CD14-positive monocyte (primary cell): ENCODE measurements around the gene HAL. TPM values are rescaled to one million over a fixed set of nuclear protein-coding genes. Genes with fewer than 3 reads are reported as not detected.
A peak's percentile ranks its signal among the peaks of the same experiment; 100 is the strongest.

Source experiments
- DNase-seq, 3 donors: peaks; one replicate each; pipeline ENCODE4 v3.0.0-alpha.2; 2011 to 2022
- H2AFZ ChIP-seq: 2 replicates; pipeline ENCODE4 v1.6.0; 2012; ENCODE audit warnings: mild to moderate bottlenecking, low read depth, low read length, inconsistent platforms; ENCODE audit not compliant: insufficient read depth, poor library complexity, severe bottlenecking
- H3K27ac ChIP-seq, 2 donors: 1 replicate in 1 of 2; 2 replicates in 1 of 2; pipeline ENCODE4 v1.5.1; 2012 to 2013; ENCODE audit warnings: low read length in 2 of 2, control low read depth in 1 of 2, inconsistent platforms in 1 of 2, low read depth in 1 of 2, mild to moderate bottlenecking in 1 of 2
- H3K27me3 ChIP-seq, 2 donors: one replicate each; pipeline versions ENCODE4 v1.6.0 to v1.6.1; 2011 to 2013; ENCODE audit warnings: low read length in 2 of 2; ENCODE audit not compliant: control insufficient read depth in 2 of 2, insufficient read depth in 2 of 2
- H3K36me3 ChIP-seq, 2 donors: replicated peaks in 1 of 2; 1 replicate in 1 of 2; 2 replicates in 1 of 2; pipeline versions ENCODE4 v1.5.1 to v1.6.1; 2012 to 2013; ENCODE audit warnings: low read length in 2 of 2, control low read depth in 1 of 2, inconsistent platforms in 1 of 2, mild to moderate bottlenecking in 1 of 2; ENCODE audit not compliant: insufficient read depth in 2 of 2, control insufficient read depth in 1 of 2
- H3K4me1 ChIP-seq, 2 donors: 1 replicate in 1 of 2; 2 replicates in 1 of 2; pipeline versions ENCODE4 v1.5.1 to v1.6.1; 2012 to 2013; ENCODE audit warnings: low read length in 2 of 2, control low read depth in 1 of 2, inconsistent platforms in 1 of 2, mild to moderate bottlenecking in 1 of 2, moderate library complexity in 1 of 2; ENCODE audit not compliant: insufficient read depth in 2 of 2, control insufficient read depth in 1 of 2
- H3K4me2 ChIP-seq: replicated peaks from 2 replicates; pipeline ENCODE3; 2012; ENCODE audit warnings: low read length, moderate library complexity, mild to moderate bottlenecking; ENCODE audit not compliant: poor library complexity, severe bottlenecking; ENCODE audit errors: extremely low read depth
- H3K4me3 ChIP-seq, 3 experiments: fragments of 200-600 bp in 1 of 3; sonication (generic) in 1 of 3; replicated peaks in 1 of 3; 1 replicate in 2 of 3; 2 replicates in 1 of 3; pipeline ENCODE4 v1.5.1; 2011 to 2013; ENCODE audit warnings: low read length in 3 of 3, mild to moderate bottlenecking in 3 of 3, control low read depth in 2 of 3, low read depth in 2 of 3, inconsistent platforms in 1 of 3, moderate library complexity in 1 of 3
- H3K79me2 ChIP-seq: 2 replicates; pipeline ENCODE4 v1.6.0; 2012; ENCODE audit warnings: mild to moderate bottlenecking, control low read depth, inconsistent platforms, low read length, moderate library complexity; ENCODE audit not compliant: insufficient read depth
- H3K9ac ChIP-seq: 2 replicates; pipeline ENCODE4 v1.6.0; 2017; ENCODE audit warnings: low read length, mild to moderate bottlenecking; ENCODE audit not compliant: insufficient read depth, poor library complexity, severe bottlenecking
- H3K9me3 ChIP-seq, 2 donors: replicated peaks in 1 of 2; 1 replicate in 1 of 2; 2 replicates in 1 of 2; pipeline versions ENCODE4 v1.5.1 to v1.6.1; 2012 to 2013; ENCODE audit warnings: low read length in 2 of 2, control low read depth in 1 of 2; ENCODE audit not compliant: control insufficient read depth in 1 of 2, insufficient read depth in 1 of 2
- H4K20me1 ChIP-seq: 2 replicates; pipeline ENCODE4 v1.6.0; 2012; ENCODE audit warnings: mild to moderate bottlenecking, low read length, control low read depth, moderate library complexity; ENCODE audit not compliant: insufficient read depth
- H3K27ac Mint-ChIP-seq, 7 donors: one replicate each; pipeline ENCODE4 v1.8.0; 2020; ENCODE audit warnings: mild to moderate bottlenecking in 7 of 7, mixed read lengths in 7 of 7, moderate library complexity in 6 of 7, inconsistent platforms in 2 of 7
- H3K27me3 Mint-ChIP-seq, 3 donors: one replicate each; pipeline ENCODE4 v1.8.0; 2021 to 2022; ENCODE audit warnings: low read depth in 3 of 3, mild to moderate bottlenecking in 3 of 3, mixed read lengths in 3 of 3, moderate library complexity in 3 of 3, inconsistent platforms in 1 of 3
- H3K36me3 Mint-ChIP-seq, 2 donors: one replicate each; pipeline ENCODE4 v1.8.0; 2020; ENCODE audit warnings: mixed read lengths in 2 of 2, inconsistent platforms in 1 of 2, mild to moderate bottlenecking in 1 of 2
- H3K4me1 Mint-ChIP-seq: one replicate; pipeline ENCODE4 v1.8.0; 2020; ENCODE audit warnings: mild to moderate bottlenecking, mixed read lengths
- H3K4me3 Mint-ChIP-seq, 2 donors: one replicate each; pipeline ENCODE4 v1.8.0; 2020; ENCODE audit warnings: mild to moderate bottlenecking in 2 of 2, mixed read lengths in 2 of 2, moderate library complexity in 1 of 2
- H3K9me3 Mint-ChIP-seq, 7 donors: one replicate each; pipeline ENCODE4 v1.8.0; 2020 to 2022; ENCODE audit warnings: mixed read lengths in 7 of 7, mild to moderate bottlenecking in 6 of 7, moderate library complexity in 6 of 7, inconsistent platforms in 2 of 7
- CTCF ChIP-seq: fragments of 200-600 bp; IDR thresholded peaks from one replicate; pipeline ENCODE4 v1.8.0; 2022; ENCODE audit warnings: antibody characterized with exemption, mild to moderate bottlenecking
- WGBS: methylation state at CpG from one replicate; pipeline ENCODE4 v1.1.5; 2013; ENCODE audit warnings: missing lambda C conversion rate; ENCODE audit not compliant: insufficient coverage; 5-methylcytosine and 5-hydroxymethylcytosine counted together
- intact Hi-C, 2 donors: fragments of 100-400 bp; cut with micrococcal nuclease; formaldehyde crosslinking; loops; one replicate each; pipeline versions ENCODE4 v1.15.0 to v1.15.1; 2023
- polyA plus RNA-seq, 3 donors: library from polyadenylated mRNA; depleted of rRNA in 1 of 3; unstranded in 2 of 3; stranded (reverse) in 1 of 3; fragments of 300-500 nt in 2 of 3; fragments of >200 nt in 1 of 3; fragmentation: Illumina TruSeq in 2 of 3; gene quantifications; 1 replicate in 2 of 3; 2 replicates in 1 of 3; pipeline ENCODE4 v1.2.3, GENCODE V29; 2012 to 2021

The HAL gene
- polyA plus RNA-seq, 3 donors, result 28.0 to 42.0 (median 29.2) TPM

- H3K27me3 Mint-ChIP-seq, result peaks cover 0 to 2% (median 0%) of the 10 kb centered on the region in 3 donors
- no peak for DNase-seq
- intact Hi-C loops, result no loop called here
- no peaks in the 10 kb centered on the region for H3K9me3 ChIP-seq
- no peaks in the 10 kb centered on the region for H3K79me2 ChIP-seq
- no peak overlapping the region for H3K27ac Mint-ChIP-seq
- H3K27me3 ChIP-seq, result no peaks in the 10 kb centered on the region
- no peaks in the 10 kb centered on the region for H3K36me3 ChIP-seq
- H3K4me1 ChIP-seq, result peaks cover 3 to 15% of the 10 kb centered on the region in 2 donors
- H2AFZ ChIP-seq, result no peak overlapping the region
- H3K9me3 Mint-ChIP-seq, result no peaks in the 10 kb centered on the region
- H3K4me3 ChIP-seq, result no peak overlapping the region
- no peak overlapping the region for H3K27ac ChIP-seq
- H3K36me3 Mint-ChIP-seq, result no peaks in the 10 kb centered on the region
- no peak overlapping the region for H3K9ac ChIP-seq
- H3K4me2 ChIP-seq, result no peak overlapping the region
- H3K4me1 Mint-ChIP-seq, result peaks cover 14% of the 10 kb centered on the region
- TF ChIP-seq CTCF, result no peak
- no peak overlapping the region for H3K4me3 Mint-ChIP-seq
- no peaks in the 10 kb centered on the region for H4K20me1 ChIP-seq
- WGBS, result no CpG with 5 or more reads among the region's 4 CpGs
These were observed 46.5 kb downstream of the HAL start for GRCh38 chr12:95949477-95950206.

DNA sequence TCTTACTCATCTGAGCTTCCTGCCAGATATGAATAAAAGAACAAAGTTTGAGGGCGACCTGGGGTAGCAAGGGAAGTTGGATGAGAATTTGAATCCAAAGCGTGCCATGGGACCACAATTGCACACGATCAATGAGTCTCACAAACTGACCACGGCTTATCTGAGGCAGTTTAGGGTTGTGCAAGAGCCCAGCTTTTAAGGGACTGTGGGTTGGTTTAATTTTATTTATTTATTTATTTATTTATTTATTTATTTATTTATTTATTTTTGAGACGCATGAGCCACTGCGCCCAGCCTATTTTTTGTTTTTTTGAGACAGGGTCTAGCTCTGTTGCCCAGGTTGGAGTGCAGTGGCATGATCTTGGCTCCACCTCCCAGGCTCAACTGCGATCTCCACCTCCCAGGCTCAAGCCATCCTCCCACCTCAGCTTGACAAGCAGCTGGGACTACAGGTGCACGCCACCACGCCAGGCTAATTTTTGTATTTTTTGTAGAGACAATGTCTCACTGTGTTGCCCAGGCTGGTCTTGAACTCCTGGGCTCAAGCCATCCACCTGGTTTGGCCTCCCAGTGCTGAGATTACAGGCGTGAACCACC is 51.9 kb downstream of the HAL start:
- Mint-ChIP-seq H3K27ac (no peak overlapping the region), H3K36me3 (no peaks in the 10 kb centered on the region), H3K4me1 (peaks cover 11% of the 10 kb centered on the region), H3K27me3 (peaks cover 0 to 2% (median 2%) of the 10 kb centered on the region in 3 donors), H3K4me3 (peak overlapping the region in 1 of 2 donors; percentile 96), H3K9me3 (no peaks in the 10 kb centered on the region)
- no peak for DNase-seq
- intact Hi-C loops, result loop anchor here in 1 of 2 donors (5.0 kb wide), 1 partner anchor 82 kb away; no protein-coding TSS in a partner anchor
- no peaks in the 10 kb centered on the region for H4K20me1 ChIP-seq
- peak overlapping the region; percentile 89 for H3K4me2 ChIP-seq
- no peak overlapping the region for H3K9ac ChIP-seq
- H3K79me2 ChIP-seq, result no peaks in the 10 kb centered on the region
- H3K36me3 ChIP-seq, result no peaks in the 10 kb centered on the region
- 81% methylated on average over 5 of the region's 10 CpGs for WGBS
- no peak overlapping the region for H3K27ac ChIP-seq
- no peaks in the 10 kb centered on the region for H3K9me3 ChIP-seq
- peaks cover 12 to 15% of the 10 kb centered on the region in 2 donors for H3K4me1 ChIP-seq
- TF ChIP-seq CTCF, result no peak
- peak overlapping the region in 1 of 3 experiments; percentile 97 for H3K4me3 ChIP-seq
- H3K27me3 ChIP-seq, result no peaks in the 10 kb centered on the region
- H2AFZ ChIP-seq, result no peak overlapping the region
